Medulla oblongata (tissue), 1 donor: ENCODE results near the gene ZNF329.

ENCODE experiments used
- DNase-seq: peaks from one replicate; pipeline ENCODE4 v3.0.0-alpha.2; 2015; ENCODE audit errors: extremely low spot score

ZNF329 gene

DNA sequence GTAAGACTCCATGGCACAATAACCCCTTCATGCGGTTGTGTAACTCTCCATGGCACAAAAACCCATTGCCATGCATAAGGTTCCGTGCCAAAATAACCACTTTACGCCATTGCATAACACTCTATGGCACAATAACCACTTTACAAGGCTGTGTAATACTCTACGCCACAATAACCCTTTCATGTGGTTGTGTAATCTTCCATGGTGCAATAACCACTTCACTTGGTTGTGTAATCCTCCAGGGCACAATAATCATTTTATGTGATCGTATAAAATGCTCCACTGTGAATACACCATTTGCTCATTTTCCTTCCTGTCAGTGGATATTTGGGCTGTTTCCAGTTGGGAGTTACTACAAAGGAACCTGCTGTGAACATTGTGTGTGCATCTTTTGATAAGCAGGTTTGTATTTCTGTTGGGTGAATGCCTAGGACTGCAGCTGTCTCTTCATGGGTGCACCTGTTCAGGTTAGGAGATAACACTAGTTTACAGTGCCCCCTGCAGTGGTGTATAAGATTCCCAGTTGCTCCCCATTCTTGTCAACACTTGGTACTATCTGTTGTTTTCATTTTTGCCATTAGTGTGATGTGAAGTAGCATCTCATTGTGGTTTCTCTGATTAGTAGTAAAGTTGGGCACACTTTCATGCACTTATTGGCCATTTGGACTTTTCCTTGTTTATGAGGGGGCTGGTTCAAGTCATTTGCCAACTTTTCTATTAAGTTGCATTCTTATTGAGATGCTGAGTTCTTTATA, 31.4 kb downstream of the ZNF329 start:
- no peak for DNase-seq

DNA sequence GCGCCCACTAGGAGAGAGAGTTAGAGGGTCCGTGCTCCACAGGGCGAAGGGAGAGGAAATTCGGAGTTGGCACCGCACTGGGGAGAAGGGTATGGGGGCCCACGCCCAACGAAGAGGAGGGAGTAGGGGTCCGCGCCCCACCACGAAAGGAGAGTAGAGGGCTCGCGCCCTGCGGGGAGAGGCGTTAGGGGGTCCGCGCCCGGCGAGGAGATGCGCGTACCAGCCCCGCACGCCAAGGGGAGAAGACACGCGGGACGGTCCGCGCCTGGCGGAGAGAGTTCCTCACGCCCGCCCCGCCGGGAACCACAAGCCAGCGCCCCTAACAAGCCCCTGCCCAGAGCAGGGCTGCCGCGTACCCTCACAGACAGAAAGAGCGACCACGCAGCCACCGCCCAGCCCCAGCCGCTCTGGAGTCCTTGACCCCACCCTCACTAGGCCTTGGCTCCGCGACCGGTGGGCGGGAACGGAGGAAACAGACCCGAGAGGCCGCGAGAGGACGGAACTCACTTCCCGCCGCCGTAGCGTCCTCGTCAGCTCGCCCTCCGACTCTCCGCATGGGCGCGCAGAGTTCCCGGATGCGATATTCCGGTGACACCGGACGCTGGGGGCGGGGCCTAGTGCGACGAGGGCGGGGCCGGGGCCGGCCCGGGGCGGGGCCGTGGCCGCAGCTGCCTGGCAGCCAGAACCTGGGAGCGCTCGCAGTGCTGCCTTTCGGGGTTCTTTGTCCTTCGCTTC, 32.6 kb downstream of the ZNF329 start:
- no peak for DNase-seq

DNA sequence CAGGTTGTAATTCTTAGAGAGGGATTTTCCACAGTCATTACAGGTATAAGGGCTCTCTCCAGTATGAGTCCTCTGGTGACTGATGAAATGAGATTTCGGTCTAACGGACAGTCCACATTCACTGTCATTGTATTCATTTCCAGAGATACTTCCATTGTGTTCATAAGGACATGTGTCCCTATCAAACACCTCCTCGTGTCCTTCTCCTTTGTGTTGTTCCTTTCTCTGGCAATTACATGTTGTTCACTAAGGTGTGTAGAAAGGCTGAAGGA, 42.1 kb downstream of the ZNF329 start:
- DNase-seq = no peak

DNA sequence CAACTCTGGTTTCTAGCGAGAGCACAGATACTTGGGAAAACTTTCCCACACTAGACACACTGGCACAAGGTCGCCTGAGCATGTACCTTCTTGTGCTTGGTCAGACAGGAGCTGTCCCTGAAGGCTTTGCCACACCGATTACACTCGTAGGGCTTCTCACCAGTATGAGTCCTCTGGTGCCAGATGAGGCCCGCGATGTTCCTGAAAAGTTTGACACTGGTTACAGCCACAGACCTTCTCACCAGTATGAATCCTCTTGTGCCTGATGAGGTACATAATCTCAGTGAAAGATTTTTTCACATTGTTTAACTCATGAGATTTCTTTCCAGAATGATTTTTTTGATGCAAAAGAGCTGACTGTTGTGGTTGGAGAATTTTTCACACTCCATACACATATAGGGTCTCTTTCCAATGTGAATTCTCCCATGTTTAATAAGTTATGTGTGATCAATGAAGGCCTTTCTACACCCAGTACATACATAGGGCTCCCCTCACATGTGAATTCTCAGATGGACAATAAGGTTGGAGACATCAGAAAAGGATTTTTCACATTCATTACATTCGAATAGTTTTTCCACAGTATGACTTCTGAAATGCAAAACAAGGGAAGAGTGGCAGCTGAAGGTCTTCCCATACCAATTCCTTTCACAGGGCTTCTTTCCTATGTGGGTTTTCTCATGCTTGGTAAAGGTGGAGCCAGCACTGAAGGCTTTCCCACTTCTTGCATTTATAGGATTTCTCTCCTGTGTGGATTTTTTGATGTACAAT, 42.6 kb downstream of the ZNF329 start:
- DNase-seq = no peak

DNA sequence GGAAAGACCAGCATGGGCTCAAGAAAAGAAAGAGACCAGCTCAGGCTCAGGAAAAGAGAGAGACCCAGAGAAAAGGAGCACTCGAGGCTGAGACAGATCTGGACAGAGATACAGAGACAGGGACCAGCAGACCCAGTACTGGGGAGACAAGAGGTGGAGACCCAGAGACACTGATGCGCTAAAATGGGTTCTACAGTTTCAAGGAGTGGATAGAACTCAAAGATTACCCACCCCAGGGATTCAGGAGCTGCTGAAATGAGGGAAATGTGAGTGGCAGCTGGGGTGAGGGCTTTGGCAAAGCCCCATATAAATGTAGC, 51.9 kb downstream of the ZNF329 start:
- no peak for DNase-seq

DNA sequence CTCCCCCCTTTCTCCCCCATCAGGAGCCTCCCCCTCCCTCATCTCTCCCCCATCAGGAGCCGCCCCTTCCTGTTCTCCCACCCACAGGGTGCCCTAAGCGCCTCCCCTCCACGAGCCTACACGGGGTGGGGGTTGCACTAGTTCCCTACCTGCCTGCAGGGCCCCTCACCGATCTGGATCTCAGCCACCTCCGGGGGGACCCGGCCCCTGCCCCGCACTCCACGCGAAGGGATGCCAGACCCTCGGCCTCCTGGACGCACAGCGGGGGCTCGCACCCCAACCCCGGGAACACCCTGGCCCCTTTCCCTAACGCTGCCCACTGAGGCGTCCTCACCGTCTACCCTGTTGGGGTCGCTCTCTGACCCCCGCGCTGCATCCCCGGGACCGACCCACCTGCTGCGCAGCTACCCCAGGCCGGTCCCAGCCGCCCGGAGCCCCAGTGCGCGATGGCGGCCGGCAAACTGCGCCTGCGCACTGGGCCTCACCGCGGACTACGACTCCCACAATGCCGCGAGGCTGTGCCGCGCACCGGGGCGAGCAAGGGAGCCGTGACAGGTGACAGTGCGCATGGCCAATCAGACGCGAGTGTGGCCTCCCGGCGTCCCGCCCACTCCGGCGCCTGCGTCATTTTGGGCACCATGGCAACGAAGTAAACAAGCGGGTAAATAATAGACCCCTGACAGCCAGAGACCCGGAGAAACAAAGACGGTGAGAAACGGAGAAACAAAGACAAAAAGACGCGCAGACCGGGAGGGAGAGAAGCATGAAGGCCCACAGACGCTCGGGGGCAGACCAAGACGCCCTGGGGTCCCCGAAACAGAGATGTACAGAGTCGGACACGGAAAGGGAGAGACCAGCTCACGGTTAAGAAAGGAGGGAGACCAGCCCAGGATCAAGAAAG, 52.6 kb downstream of the ZNF329 start, which contains the start of gene ZSCAN18:
ZSCAN18 (minus strand) TSS at position 451 of the 901 bp plus-strand sequence. CDS start 7,964 bp downstream, outside the sequence.
- DNase-seq = peak; percentile 98

DNA sequence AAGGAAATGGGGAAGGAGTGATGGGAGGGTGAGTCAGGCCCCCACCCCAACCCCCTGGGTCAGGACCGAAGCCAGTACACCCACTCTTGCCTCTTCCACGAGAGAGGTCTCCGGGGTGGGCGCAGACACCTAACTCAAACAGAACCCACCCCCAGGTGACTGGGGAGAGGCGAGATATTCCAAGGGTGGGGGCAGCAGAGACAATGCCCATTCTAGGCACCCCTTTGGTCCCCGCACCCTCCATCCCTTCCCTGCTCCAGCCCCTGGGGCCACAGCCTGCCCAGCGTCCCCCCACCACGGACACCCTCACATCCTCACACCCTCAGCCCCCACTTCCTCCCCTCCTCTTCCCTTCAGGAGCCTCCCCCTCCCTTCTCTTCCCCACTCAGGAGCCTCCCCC, 53.2 kb downstream of the ZNF329 start:
- no peak for DNase-seq

DNA sequence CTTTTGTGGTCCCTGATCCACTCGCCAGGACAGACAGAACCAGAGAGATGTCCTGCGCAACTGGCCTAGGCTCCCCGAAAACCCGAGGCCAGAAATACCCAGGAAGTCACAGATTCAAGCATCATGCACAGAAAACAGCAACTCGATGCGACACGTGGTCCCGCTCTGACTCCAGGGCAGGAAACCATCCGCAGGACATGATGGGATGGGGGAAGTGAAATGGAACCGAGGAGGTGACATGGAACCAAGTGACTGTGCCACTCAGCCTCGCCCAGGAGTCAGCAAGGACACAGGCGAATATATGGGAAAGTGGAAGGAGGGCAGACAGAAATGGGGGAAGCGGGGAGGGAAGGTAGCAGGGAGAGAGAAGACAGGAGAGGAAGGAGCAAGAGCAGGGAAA, 53.7 kb downstream of the ZNF329 start:
- no peak for DNase-seq

DNA sequence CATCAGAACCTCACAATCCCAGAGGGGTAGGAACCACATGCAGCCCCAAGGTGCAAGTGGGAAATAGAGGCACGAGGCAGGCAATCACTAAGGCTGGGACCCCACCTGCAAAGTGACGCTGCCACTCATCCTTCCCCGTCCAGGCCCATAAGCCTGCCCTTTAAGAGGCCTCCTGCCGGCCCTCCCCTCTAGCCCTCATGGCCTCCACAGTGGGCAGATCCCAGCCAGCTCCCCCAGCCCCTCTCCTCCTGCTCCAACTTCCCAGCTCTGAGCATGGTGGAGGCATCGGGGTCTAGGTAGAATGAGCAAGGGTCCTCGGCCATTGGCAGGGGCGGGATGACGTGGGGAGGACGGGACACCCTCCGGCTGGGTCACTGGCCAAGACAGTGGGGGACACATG, 55.3 kb downstream of the ZNF329 start:
- DNase-seq = no peak

DNA sequence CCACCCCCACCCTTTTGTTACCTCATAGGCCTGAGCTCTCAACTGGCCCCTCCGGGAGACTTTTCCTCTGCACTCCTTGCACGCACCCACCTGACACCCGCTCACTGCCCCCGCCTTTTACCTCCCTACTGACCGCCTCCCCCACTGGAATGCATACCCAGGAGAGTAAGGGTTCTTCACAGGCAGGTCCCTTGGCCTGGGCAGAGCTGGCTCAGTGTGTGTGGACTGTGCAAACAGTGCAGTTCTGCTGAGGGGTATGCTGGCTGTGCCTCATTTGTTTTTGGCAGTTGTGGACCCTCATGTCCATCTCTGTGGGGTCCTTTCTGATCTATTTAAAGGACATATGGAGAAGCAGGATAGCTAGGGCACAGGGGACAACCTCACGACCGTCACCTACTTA, 57.5 kb downstream of the ZNF329 start:
- no peak for DNase-seq

DNA sequence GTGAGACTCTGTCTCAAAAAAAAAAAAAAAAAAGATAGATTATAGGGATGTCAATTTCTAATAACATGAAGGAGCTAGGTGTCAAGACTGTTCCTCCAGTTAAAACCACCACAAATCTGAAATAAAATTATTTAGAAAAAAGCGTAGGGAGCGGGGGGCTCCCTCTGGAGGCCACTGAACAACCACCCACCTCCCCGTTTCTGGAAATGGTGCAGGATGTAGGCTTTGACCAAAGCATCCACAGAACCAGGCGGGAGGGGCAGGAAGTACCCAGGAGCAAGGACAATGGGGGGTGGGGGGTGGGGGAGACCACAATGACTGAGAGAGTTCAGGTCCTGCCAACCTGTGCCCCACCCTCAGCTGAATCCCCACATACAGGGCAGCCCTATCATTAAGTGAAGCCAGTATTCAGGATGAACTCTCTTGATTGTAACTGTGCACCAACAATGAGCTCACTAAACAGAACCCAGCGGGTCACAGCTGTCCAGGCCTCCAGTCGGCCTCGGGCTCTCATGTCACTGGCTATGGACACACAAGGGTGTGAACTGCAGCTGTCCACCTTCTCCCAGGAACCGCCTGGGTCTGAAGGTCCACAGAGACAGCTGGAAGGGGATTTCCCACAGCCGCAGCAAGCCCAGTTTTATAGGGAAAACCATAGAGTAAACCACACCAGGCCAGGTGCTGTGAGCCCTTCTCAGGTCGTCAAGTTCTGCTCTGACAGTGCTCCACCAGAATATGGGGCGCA, 59.2 kb downstream of the ZNF329 start:
- no peak for DNase-seq

DNA sequence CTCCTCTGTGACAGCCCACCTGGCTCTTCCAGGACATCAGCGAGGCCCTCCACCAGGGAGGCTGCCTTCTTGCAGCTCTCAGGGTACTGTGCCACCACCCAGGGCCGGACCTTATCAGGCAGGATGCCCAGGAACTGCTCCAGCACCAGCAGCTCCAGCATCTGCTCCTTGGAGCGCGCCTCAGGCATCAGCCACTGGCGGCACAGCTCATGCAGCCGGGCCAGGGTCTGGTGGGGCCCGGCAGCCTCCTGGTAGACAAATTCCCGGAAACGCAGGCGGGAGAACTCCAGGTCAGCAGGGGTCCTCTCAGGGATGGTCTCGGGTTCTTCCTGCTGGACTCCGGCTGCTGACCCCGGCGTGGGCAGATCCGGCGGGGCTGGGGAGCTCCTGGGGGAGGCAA, 60.7 kb downstream of the ZNF329 start:
- no peak for DNase-seq

DNA sequence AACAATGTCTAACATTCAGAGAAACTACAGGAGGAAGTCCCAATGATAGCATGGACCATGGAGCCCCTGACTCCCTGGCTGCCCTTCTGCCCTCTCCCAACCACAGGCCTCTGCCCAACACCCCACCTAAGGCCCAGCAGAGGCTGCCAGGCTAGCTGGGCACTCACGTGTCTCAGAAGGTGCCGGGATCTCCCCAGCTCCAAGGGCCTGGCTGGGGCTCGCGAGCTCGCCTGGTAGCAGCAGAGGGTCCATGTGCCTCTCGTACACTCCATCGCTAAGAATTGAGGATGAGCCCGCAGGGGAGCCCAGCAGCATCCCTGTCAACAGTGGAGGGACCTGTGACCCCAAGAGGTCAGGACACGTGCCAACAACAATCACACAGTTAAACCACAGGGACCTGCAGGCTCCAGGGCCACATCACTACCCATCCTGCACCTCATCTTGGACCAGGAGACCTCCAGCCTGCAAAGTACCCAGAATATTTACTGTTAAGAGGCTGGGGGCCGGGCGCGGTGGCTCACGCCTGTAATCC, 62.0 kb downstream of the ZNF329 start:
- DNase-seq = no peak

DNA sequence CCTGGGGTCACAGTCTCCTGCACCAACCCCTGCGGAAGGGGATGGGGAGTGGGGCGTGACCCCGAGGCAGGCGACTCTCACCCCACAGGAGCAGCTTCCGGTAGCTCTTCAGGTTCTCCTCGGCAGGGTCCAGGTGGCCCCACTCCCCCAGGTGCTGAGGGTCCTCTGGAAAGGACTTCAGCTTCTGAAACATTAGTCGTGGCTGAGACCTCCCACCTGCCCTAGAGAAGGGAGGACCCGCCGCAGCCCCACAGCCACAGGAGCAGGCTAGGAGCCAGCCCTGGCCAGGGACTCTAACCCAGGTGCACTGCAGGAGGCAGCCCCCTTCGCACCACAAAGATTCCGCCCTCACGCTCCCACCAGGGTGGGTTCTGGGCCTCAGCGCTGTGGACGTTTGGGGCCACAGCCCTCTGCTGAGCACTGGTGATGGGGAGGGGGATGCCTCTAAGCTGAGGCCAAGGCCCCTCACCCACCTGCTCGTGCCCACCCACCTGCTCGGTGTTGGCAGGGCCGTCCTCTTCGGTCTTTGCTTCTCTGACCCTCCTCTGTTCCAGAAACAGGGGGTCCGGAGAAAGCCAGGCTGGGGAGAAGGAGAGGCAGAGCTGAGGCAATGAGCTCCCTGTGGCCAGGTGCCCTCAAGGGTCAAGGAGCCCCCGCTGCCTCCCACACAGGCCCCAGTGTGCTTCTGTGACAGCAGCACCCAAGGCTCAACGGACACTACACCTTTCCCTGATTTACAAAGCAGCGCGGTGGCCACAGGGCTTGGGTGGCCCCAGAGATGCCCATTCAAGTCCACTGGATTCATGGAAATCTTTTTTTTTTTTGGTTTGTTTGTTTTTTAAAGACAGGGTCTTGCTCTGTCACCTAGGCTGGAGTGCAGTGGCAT, 63.5 kb downstream of the ZNF329 start:
- no peak for DNase-seq

DNA sequence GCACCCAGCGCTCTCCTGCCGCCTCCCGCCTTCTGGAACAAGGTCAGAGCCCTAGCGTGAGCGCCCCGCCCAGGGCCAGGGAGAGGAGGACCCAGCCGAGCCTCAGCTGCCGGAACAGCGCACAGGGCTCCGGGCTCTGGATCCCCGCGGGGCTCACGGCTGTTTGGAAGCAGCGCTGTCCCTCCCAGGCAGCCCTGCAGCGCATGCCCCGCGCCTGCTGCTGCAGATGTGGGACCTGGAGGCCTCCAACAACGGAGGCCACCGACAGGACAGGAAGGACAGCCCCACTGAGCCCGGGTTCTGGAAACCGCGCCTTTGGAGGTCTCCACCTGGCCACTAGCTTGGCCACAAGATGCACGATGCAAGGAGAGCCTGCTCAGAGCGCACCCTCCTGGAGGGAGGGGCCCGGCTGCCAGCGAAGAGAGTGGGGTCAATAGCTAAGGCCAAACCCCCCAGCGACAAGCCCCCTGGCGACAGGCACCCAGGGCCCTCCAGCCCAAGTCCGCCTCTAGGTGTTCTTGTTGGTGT, 65.2 kb downstream of the ZNF329 start:
- no peak for DNase-seq

DNA sequence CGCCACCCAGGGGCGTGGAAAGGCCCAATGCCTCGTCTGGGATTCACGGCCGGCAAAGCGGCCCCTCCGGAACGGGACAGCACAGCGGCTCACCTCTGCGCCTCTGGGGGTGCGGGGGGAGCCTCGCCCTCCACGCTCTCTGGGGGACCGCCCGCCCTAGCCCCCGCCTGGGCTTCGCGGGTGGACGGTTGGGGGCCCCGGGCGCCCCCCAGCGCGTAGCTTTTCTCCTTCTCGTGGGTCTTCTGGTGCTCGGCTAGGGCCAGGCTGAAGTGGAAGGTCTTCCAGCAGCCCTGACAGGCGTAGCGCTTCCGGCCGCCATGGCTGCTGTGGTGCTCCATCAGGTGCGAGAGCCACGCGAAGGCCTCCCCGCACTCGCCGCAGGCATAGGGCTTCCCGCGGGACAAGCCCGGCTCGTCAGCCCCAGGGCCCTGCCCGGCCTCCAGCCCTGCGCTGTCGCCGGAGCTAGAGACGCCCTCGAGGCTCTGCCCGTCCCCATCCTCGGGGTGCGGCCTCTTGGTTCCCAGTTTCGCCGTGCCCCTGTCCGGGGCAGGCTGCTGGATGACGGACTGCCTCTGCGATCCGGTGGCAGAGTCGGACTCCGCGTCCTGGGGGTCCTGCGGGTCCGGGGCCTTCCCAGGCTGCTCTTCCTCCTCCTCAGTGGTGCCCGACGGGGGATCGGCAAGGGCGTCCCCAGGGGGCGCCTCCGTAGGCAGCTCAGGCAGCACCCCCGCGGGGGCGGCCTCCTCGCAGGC, 65.8 kb downstream of the ZNF329 start:
- DNase-seq = no peak

DNA sequence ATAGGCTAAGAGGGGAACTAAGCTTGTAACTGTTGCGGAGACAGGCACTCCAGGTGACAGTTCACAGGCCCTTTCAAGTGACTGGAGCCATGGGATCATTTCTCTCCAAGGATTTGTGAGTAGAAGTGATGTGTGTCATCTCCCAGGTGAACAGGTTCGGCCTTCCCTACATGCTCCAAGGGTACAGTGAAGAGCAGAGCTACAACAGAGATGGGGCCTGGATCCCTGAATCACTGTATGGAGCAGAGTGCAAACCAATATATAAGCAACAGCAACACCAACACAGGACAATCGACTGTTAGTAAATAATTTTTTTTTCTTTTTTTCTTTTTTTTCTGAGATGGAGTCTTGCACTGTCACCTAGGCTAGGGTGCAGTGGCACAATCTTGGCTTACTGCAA, 67.6 kb downstream of the ZNF329 start:
- no peak for DNase-seq

DNA sequence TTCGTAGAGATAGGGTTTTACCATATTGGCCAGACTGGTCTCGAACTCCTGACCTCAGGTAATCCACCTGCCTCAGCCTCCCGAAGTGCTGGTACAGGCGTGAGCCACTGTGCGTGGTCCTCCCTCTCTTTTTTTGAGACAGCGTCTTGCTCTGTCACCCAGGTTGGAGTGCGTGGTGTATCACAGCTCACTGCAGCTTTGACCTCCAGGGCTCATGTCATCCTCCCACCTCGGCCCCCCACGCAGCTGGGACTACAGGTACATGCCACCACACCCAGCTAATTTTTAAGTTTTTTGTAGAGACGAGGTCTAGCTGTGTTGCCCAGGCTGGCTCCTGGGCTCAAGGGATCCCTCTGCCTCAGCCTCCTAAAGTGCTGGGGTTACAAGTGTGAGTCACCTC, 70.8 kb downstream of the ZNF329 start:
- no peak for DNase-seq
